ENCODE measurements around the gene MOB3A.

GRCh38 chr19:2142173-2142829, 46.2 kb upstream of the MOB3A start:
- TF ChIP-seq REST (tag by site-specific recombination; IDR thresholded peaks at IDR 0.05) (no peak), HOXA7 (CRISPR knock-in tag; IDR thresholded peaks at IDR 0.05; ENCODE audit: borderline replicate concordance) (no peak), ZNF639 (tag by site-specific recombination; IDR thresholded peaks at IDR 0.05) (no peak), CTCF (tag by site-specific recombination; IDR thresholded peaks at IDR 0.05) (no peak), ZNF792 (tag by site-specific recombination; IDR thresholded peaks at IDR 0.05) (no peak), ZNF704 (tag by site-specific recombination; IDR thresholded peaks at IDR 0.05) (no peak), ZNF747 (tag by site-specific recombination; IDR thresholded peaks at IDR 0.05) (no peak)

All from HEK293 (cell line).